ENCODE data around the gene HSD17B10. TPM values are rescaled to one million over a fixed set of nuclear protein-coding genes. Genes with fewer than 3 reads are reported as not detected.

Gene HSD17B10
- total and polyA plus RNA-seq, 8 donors: 66.7 to 85.3 (median 77.4) TPM

- H3K27me3 ChIP-seq: no peaks in the 10 kb centered on the region
- intact Hi-C loops (cut with DNase I): no loop called here
- no peak overlapping the region for H3K27ac ChIP-seq
- H3K4me3 ChIP-seq: no peak overlapping the region
- H3K36me3 ChIP-seq: peaks cover 0 to 75% of the 10 kb centered on the region in 2 donors
- DNase-seq: no peak
- no peak for ATAC-seq
- no peaks in the 10 kb centered on the region for H3K4me1 ChIP-seq
- no peaks in the 10 kb centered on the region for H3K9me3 ChIP-seq
- no peak for TF ChIP-seq CTCF (IDR thresholded peaks at IDR 0.05)
Observed at GRCh38 chrX:53412446-53412845, 21.7 kb downstream of the HSD17B10 start.

- ATAC-seq (no peak), DNase-seq (no peak)
- no peak for TF ChIP-seq CTCF (IDR thresholded peaks at IDR 0.05)
- intact Hi-C loops (cut with DNase I): no loop called here
- Histone ChIP-seq H3K4me3 (no peak overlapping the region), H3K27me3 (no peaks in the 10 kb centered on the region), H3K4me1 (no peaks in the 10 kb centered on the region), H3K27ac (no peak overlapping the region), H3K9me3 (no peaks in the 10 kb centered on the region), H3K36me3 (peaks cover 0 to 95% of the 10 kb centered on the region in 2 donors)
Observed at GRCh38 chrX:53403535-53403934, 30.6 kb downstream of the HSD17B10 start.

- Histone ChIP-seq H3K9me3 (no peaks in the 10 kb centered on the region), H3K4me1 (no peaks in the 10 kb centered on the region), H3K27ac (no peak overlapping the region), H3K27me3 (no peaks in the 10 kb centered on the region), H3K4me3 (no peak overlapping the region), H3K36me3 (peaks cover 0 to 90% of the 10 kb centered on the region in 2 donors)
- ATAC-seq (no peak), DNase-seq (no peak)
- no peak for TF ChIP-seq CTCF (IDR thresholded peaks at IDR 0.05)
- intact Hi-C loops (cut with DNase I): no loop called here
Observed at GRCh38 chrX:53398216-53398615, 36.0 kb downstream of the HSD17B10 start.

- intact Hi-C loops (cut with DNase I): no loop called here
- DNase-seq: no peak
- no peak for TF ChIP-seq CTCF (IDR thresholded peaks at IDR 0.05)
- Histone ChIP-seq H3K36me3 (peaks cover 0 to 88% of the 10 kb centered on the region in 2 donors), H3K4me3 (no peak overlapping the region), H3K27me3 (no peaks in the 10 kb centered on the region), H3K4me1 (no peaks in the 10 kb centered on the region), H3K9me3 (no peaks in the 10 kb centered on the region), H3K27ac (no peak overlapping the region)
- no peak for ATAC-seq
Observed at GRCh38 chrX:53395605-53396298, 38.4 kb downstream of the HSD17B10 start.

- H3K4me1 ChIP-seq: no peaks in the 10 kb centered on the region
- no peak overlapping the region for H3K27ac ChIP-seq
- no peak for ATAC-seq
- no peaks in the 10 kb centered on the region for H3K9me3 ChIP-seq
- H3K27me3 ChIP-seq: no peaks in the 10 kb centered on the region
- intact Hi-C loops (cut with DNase I): no loop called here
- no peak for TF ChIP-seq CTCF (IDR thresholded peaks at IDR 0.05)
- H3K36me3 ChIP-seq: peaks cover 0 to 70% of the 10 kb centered on the region in 2 donors
- no peak overlapping the region for H3K4me3 ChIP-seq
- no peak for DNase-seq
Observed at GRCh38 chrX:53383376-53384076, 50.6 kb downstream of the HSD17B10 start.

Data from left lung (tissue), 10 donors.